T-cell (primary cell): ENCODE measurements around the gene GNG4. TPM values are rescaled to one million over a fixed set of nuclear protein-coding genes. Genes with fewer than 3 reads are reported as not detected.
"Not testable (repeated sequence)": the region's sequence is repeated elsewhere in the genome, so short reads cannot be mapped to it uniquely, and the experiment has no call there.

Experiments
- ATAC-seq, 4 experiments: fragments of 200-7000 bp in 3 of 4; fragments of 150-1000 bp in 1 of 4; cut with Tn5 transposase; replicated peaks in 1 of 4; 1 replicate in 3 of 4; 2 replicates in 1 of 4; pipeline ENCODE4 v1.10.0; 2021; ENCODE audit warnings: moderate library complexity in 3 of 4, mild to moderate bottlenecking in 2 of 4, moderate number of reproducible peaks in 1 of 4
- CTCF ChIA-PET, 2 donors: fragments of 300-600 bp; sonication (Branson Sonifier 250); formaldehyde crosslinking; loops; one replicate each; lab custom pipeline; 2022; ENCODE audit warnings: antibody characterized with exemption in 2 of 2; lab: Charles Lee
- POLR2A ChIA-PET, 2 donors: fragments of 300-600 bp; sonication (Branson Sonifier 250); formaldehyde crosslinking; loops; one replicate each; lab custom pipeline; 2022; ENCODE audit warnings: antibody characterized with exemption in 2 of 2; lab: Charles Lee
- DNase-seq, 35 experiments: peaks; one replicate each; pipeline versions ENCODE4 v3.0.0 to v3.0.0-alpha.2; 2013 to 2023
- H3K27ac ChIP-seq: one replicate; pipeline ENCODE4 v1.5.1; 2013; ENCODE audit warnings: low read length
- H3K27me3 ChIP-seq, 2 experiments: replicated peaks in 1 of 2; 1 replicate in 1 of 2; 2 replicates in 1 of 2; pipeline versions ENCODE4 v1.6.1 to v1.7.0; 2013; ENCODE audit warnings: low read length in 1 of 2, mixed read lengths in 1 of 2; ENCODE audit not compliant: control insufficient read depth in 2 of 2, insufficient read depth in 2 of 2; ENCODE audit errors: extremely low read depth in 1 of 2
- H3K36me3 ChIP-seq, 2 donors: 1 replicate in 1 of 2; 2 replicates in 1 of 2; pipeline versions ENCODE4 v1.6.1 to v1.7.0; 2013; ENCODE audit warnings: low read length in 1 of 2; ENCODE audit not compliant: control insufficient read depth in 2 of 2, insufficient read depth in 1 of 2; ENCODE audit errors: extremely low read depth in 1 of 2
- H3K4me1 ChIP-seq, 2 experiments: 1 replicate in 1 of 2; 2 replicates in 1 of 2; pipeline versions ENCODE4 v1.6.1 to v1.7.0; 2013; ENCODE audit warnings: low read length in 2 of 2, mixed read lengths in 1 of 2; ENCODE audit not compliant: insufficient read depth in 2 of 2, control insufficient read depth in 1 of 2; ENCODE audit errors: extremely low read depth in 1 of 2
- H3K4me3 ChIP-seq, 2 donors: 1 replicate in 1 of 2; 2 replicates in 1 of 2; pipeline versions ENCODE4 v1.5.1 to v1.7.0; 2013; ENCODE audit warnings: mild to moderate bottlenecking in 2 of 2, low read length in 1 of 2, moderate library complexity in 1 of 2; ENCODE audit not compliant: control insufficient read depth in 1 of 2; ENCODE audit errors: extremely low read depth in 1 of 2
- H3K9me3 ChIP-seq: 2 replicates; pipeline ENCODE4 v1.7.0; 2013
- H3K27ac Mint-ChIP-seq, 2 donors: one replicate each; pipeline ENCODE4 v1.8.0; 2020 to 2021; ENCODE audit warnings: mild to moderate bottlenecking in 2 of 2, mixed read lengths in 2 of 2
- H3K27me3 Mint-ChIP-seq, 2 donors: one replicate each; pipeline ENCODE4 v1.8.0; 2021 to 2022; ENCODE audit warnings: mixed read lengths in 2 of 2
- H3K36me3 Mint-ChIP-seq: one replicate; pipeline ENCODE4 v1.8.0; 2021; ENCODE audit warnings: mixed read lengths
- H3K4me1 Mint-ChIP-seq, 3 donors: one replicate each; pipeline ENCODE4 v1.8.0; 2020 to 2022; ENCODE audit warnings: mixed read lengths in 3 of 3, mild to moderate bottlenecking in 1 of 3
- H3K4me3 Mint-ChIP-seq, 3 donors: one replicate each; pipeline ENCODE4 v1.8.0; 2020 to 2022; ENCODE audit warnings: mild to moderate bottlenecking in 3 of 3, mixed read lengths in 3 of 3, moderate library complexity in 3 of 3
- H3K9me3 Mint-ChIP-seq, 3 donors: one replicate each; pipeline ENCODE4 v1.8.0; 2020 to 2022; ENCODE audit warnings: mixed read lengths in 3 of 3
- WGBS: methylation state at CpG from one replicate; pipeline ENCODE4 v1.1.5; 2013; ENCODE audit warnings: missing lambda C conversion rate; ENCODE audit not compliant: insufficient coverage; 5-methylcytosine and 5-hydroxymethylcytosine counted together
- total RNA-seq, 35 experiments: library from RNA in 6 of 35; stranded (reverse) in 6 of 35; fragments of 120-200 nt in 1 of 35; gene quantifications; one replicate each; pipeline versions ENCODE4 v1.2.1 to v1.2.4 and lab custom pipeline; 2013 to 2026

GNG4 gene
- total RNA-seq, 5 donors from 2014 or later (not counting 1 experiment from before 2014, with no cell fraction given): 0.07 to 0.29 (median 0.17) TPM; not detected in 1

- Mint-ChIP-seq H3K4me3 (no peak overlapping the region), H3K9me3 (no peaks in the 10 kb centered on the region), H3K36me3 (no peaks in the 10 kb centered on the region), H3K27me3 (peaks cover 10 to 14% of the 10 kb centered on the region in 2 donors), H3K27ac (no peak overlapping the region), H3K4me1 (no peaks in the 10 kb centered on the region)
- ChIA-PET CTCF (no interaction called here), POLR2A (no interaction called here)
- Histone ChIP-seq H3K36me3 (no peaks in the 10 kb centered on the region), H3K4me1 (no peaks in the 10 kb centered on the region), H3K4me3 (no peak overlapping the region), H3K27me3 (peaks cover 0 to 13% of the 10 kb centered on the region in 2 experiments), H3K27ac (no peak overlapping the region), H3K9me3 (no peaks in the 10 kb centered on the region)
- DNase-seq: no peak
- 82% methylated on average over 10 of the region's 18 CpGs for WGBS
- ATAC-seq: no peak
These were observed 26.4 kb downstream of the GNG4 start for GRCh38 chr1:235622936-235623779.

GRCh38 chr1:235619149-235619548, 30.4 kb downstream of the GNG4 start:
- H3K4me3 Mint-ChIP-seq, H3K9me3 Mint-ChIP-seq, H3K27me3 Mint-ChIP-seq, H3K27ac Mint-ChIP-seq, H3K4me1 ChIP-seq, H3K27ac ChIP-seq, ATAC-seq, H3K4me3 ChIP-seq, H3K36me3 Mint-ChIP-seq, POLR2A ChIA-PET, DNase-seq, H3K9me3 ChIP-seq, CTCF ChIA-PET, H3K4me1 Mint-ChIP-seq, H3K36me3 ChIP-seq: not testable (repeated sequence)
- WGBS: no CpG with 5 or more reads among the region's 2 CpGs
- H3K27me3 ChIP-seq: peaks cover 0 to 11% of the 10 kb centered on the region in 2 experiments

GRCh38 chr1:235617808-235618207, 31.8 kb downstream of the GNG4 start:
- Histone ChIP-seq H3K9me3 (no peaks in the 10 kb centered on the region), H3K4me1 (no peaks in the 10 kb centered on the region), H3K4me3 (no peak overlapping the region), H3K27ac (no peak overlapping the region), H3K36me3 (no peaks in the 10 kb centered on the region), H3K27me3 (no peaks in the 10 kb centered on the region)
- Mint-ChIP-seq H3K27me3 (peaks cover 0 to 3% of the 10 kb centered on the region in 2 donors), H3K27ac (no peak overlapping the region), H3K36me3 (no peaks in the 10 kb centered on the region), H3K9me3 (no peaks in the 10 kb centered on the region), H3K4me3 (no peak overlapping the region), H3K4me1 (no peaks in the 10 kb centered on the region)
- DNase-seq (no peak), ATAC-seq (no peak)
- ChIA-PET POLR2A (interaction anchor here in 1 of 2 donors (0.7 kb wide), 1 partner anchor 58 kb away, joined by 6 read pairs; no protein-coding TSS in a partner anchor), CTCF (no interaction called here)
- WGBS: no CpG with 5 or more reads among the region's 3 CpGs

- Mint-ChIP-seq H3K27ac (no peak overlapping the region), H3K36me3 (no peaks in the 10 kb centered on the region), H3K9me3 (no peaks in the 10 kb centered on the region), H3K4me1 (no peaks in the 10 kb centered on the region), H3K27me3 (peaks cover 0 to 1% of the 10 kb centered on the region in 2 donors), H3K4me3 (no peak overlapping the region)
- Histone ChIP-seq H3K36me3 (no peaks in the 10 kb centered on the region), H3K4me1 (no peaks in the 10 kb centered on the region), H3K27ac (no peak overlapping the region), H3K27me3 (no peaks in the 10 kb centered on the region), H3K9me3 (no peaks in the 10 kb centered on the region), H3K4me3 (no peak overlapping the region)
- CTCF ChIA-PET: no interaction called here
- ATAC-seq (no peak), DNase-seq (no peak)
- WGBS: 100% methylated on average over 3 of the region's 3 CpGs
- POLR2A ChIA-PET: no interaction called here
These were observed 32.4 kb downstream of the GNG4 start for GRCh38 chr1:235617140-235617539.

- no peaks in the 10 kb centered on the region for H3K36me3 ChIP-seq
- no peaks in the 10 kb centered on the region for H3K9me3 ChIP-seq
- POLR2A ChIA-PET: no interaction called here
- H3K4me3 ChIP-seq: no peak overlapping the region
- Mint-ChIP-seq H3K27ac (no peak overlapping the region), H3K4me1 (no peaks in the 10 kb centered on the region), H3K36me3 (no peaks in the 10 kb centered on the region), H3K9me3 (no peaks in the 10 kb centered on the region), H3K27me3 (no peaks in the 10 kb centered on the region), H3K4me3 (no peak overlapping the region)
- H3K27me3 ChIP-seq: no peaks in the 10 kb centered on the region
- WGBS: 91% methylated on average over 7 of the region's 7 CpGs
- no peaks in the 10 kb centered on the region for H3K4me1 ChIP-seq
- no peak for ATAC-seq
- CTCF ChIA-PET: interaction anchor here in 1 of 2 donors (1.1 kb wide), 1 partner anchor 27 kb away, joined by 3 read pairs; no protein-coding TSS in a partner anchor
- H3K27ac ChIP-seq: no peak overlapping the region
- DNase-seq: no peak
These were observed 35.1 kb downstream of the GNG4 start for GRCh38 chr1:235614442-235614954.

GRCh38 chr1:235613602-235614001, 36.0 kb downstream of the GNG4 start:
- no peaks in the 10 kb centered on the region for H3K9me3 ChIP-seq
- ATAC-seq (no peak), DNase-seq (no peak)
- no peaks in the 10 kb centered on the region for H3K36me3 Mint-ChIP-seq
- no peaks in the 10 kb centered on the region for H3K27me3 Mint-ChIP-seq
- H3K4me1 Mint-ChIP-seq: no peaks in the 10 kb centered on the region
- H3K27me3 ChIP-seq: no peaks in the 10 kb centered on the region
- ChIA-PET CTCF (no interaction called here), POLR2A (no interaction called here)
- no peak overlapping the region for H3K27ac Mint-ChIP-seq
- no peak overlapping the region for H3K4me3 ChIP-seq
- no peak overlapping the region for H3K27ac ChIP-seq
- H3K36me3 ChIP-seq: no peaks in the 10 kb centered on the region
- no peaks in the 10 kb centered on the region for H3K4me1 ChIP-seq
- no peaks in the 10 kb centered on the region for H3K9me3 Mint-ChIP-seq
- no CpG with 5 or more reads among the region's 2 CpGs for WGBS
- H3K4me3 Mint-ChIP-seq: no peak overlapping the region
